WTC11 (cell line): Measurements from ENCODE around the gene STK16.

Experiments used
- ETV6 ChIP-seq: sonication (generic); formaldehyde crosslinking; IDR thresholded peaks from 2 replicates; pipeline ENCODE4 v1.8.1; 2022; ENCODE audit warnings: mild to moderate bottlenecking, missing genetic modification reagents
- IRF2 ChIP-seq: sonication (generic); formaldehyde crosslinking; IDR thresholded peaks from 2 replicates; pipeline ENCODE4 v1.8.0; 2022; ENCODE audit warnings: low read depth, missing genetic modification reagents, borderline replicate concordance
- NFYB ChIP-seq: sonication (generic); formaldehyde crosslinking; conservative IDR thresholded peaks from 2 replicates; pipeline ENCODE4 v1.8.0; 2022; ENCODE audit warnings: low read depth, missing genetic modification reagents
- SP1 ChIP-seq: sonication (generic); formaldehyde crosslinking; conservative IDR thresholded peaks from 2 replicates; pipeline ENCODE4 v1.8.1; 2022; ENCODE audit warnings: missing genetic modification reagents
- TF ChIP-seq, protein P1 (sequence below): fragments of 250-450 bp; sonication (Bioruptor Pico); IDR thresholded peaks from 2 replicates; pipeline ENCODE4 v1.9.0; 2021; ENCODE audit warnings: mild to moderate bottlenecking, borderline replicate concordance
- TF ChIP-seq, protein P2 (sequence below): fragments of 200-600 bp; IDR thresholded peaks from 2 replicates; pipeline ENCODE4 v1.8.0; 2022; ENCODE audit warnings: antibody characterized with exemption
- TF ChIP-seq, protein P3 (sequence below): sonication (generic); formaldehyde crosslinking; IDR thresholded peaks from 2 replicates; pipeline ENCODE4 v1.8.0; 2023; ENCODE audit warnings: mild to moderate bottlenecking, missing genetic modification reagents

DNA sequence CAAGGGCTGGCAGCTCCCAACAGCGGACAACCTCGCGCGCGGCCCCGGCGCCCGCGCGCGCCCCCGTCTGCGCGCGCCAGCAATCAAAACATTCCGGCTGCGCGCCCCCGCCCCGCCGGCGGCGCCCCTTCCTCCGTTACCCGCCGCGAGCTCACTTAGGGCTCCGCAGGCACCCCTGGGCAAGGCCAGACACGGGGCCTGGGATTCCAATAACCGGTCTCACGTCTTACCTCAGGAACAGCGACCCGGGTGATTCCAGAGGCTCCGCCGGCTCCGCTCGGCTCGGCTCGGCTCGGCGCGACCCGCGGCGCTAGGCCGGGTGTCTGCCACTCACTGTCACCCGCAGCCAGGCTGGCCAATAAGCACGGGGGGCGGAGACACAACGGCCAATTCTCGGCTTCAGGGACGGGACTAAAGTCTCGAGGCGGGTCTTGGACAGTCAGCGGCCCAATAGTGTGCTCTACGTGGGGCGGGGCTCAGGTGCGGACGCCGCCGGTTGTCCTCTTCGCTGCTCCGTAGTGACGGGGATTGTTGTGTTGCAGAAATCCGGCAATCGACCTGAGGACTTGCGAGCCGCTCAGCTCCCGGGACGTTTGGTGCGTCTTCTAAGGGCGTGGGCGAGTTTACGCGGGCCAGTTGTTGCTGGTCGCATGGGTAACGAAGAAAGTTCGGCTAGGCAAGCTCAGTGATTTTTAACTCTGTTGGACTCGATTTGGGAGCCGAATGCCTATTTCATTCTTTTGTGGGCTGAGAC lies 15.8 kb upstream of the STK16 start, which contains the start of the genes ANKZF1 and ATG9A:
- TF ChIP-seq, protein P1, sequence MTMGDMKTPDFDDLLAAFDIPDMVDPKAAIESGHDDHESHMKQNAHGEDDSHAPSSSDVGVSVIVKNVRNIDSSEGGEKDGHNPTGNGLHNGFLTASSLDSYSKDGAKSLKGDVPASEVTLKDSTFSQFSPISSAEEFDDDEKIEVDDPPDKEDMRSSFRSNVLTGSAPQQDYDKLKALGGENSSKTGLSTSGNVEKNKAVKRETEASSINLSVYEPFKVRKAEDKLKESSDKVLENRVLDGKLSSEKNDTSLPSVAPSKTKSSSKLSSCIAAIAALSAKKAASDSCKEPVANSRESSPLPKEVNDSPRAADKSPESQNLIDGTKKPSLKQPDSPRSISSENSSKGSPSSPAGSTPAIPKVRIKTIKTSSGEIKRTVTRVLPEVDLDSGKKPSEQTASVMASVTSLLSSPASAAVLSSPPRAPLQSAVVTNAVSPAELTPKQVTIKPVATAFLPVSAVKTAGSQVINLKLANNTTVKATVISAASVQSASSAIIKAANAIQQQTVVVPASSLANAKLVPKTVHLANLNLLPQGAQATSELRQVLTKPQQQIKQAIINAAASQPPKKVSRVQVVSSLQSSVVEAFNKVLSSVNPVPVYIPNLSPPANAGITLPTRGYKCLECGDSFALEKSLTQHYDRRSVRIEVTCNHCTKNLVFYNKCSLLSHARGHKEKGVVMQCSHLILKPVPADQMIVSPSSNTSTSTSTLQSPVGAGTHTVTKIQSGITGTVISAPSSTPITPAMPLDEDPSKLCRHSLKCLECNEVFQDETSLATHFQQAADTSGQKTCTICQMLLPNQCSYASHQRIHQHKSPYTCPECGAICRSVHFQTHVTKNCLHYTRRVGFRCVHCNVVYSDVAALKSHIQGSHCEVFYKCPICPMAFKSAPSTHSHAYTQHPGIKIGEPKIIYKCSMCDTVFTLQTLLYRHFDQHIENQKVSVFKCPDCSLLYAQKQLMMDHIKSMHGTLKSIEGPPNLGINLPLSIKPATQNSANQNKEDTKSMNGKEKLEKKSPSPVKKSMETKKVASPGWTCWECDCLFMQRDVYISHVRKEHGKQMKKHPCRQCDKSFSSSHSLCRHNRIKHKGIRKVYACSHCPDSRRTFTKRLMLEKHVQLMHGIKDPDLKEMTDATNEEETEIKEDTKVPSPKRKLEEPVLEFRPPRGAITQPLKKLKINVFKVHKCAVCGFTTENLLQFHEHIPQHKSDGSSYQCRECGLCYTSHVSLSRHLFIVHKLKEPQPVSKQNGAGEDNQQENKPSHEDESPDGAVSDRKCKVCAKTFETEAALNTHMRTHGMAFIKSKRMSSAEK (CRISPR knock-in tag) = no peak
- TF ChIP-seq SP1 (CRISPR knock-in tag) = peak; percentile 94
- TF ChIP-seq, protein P2, sequence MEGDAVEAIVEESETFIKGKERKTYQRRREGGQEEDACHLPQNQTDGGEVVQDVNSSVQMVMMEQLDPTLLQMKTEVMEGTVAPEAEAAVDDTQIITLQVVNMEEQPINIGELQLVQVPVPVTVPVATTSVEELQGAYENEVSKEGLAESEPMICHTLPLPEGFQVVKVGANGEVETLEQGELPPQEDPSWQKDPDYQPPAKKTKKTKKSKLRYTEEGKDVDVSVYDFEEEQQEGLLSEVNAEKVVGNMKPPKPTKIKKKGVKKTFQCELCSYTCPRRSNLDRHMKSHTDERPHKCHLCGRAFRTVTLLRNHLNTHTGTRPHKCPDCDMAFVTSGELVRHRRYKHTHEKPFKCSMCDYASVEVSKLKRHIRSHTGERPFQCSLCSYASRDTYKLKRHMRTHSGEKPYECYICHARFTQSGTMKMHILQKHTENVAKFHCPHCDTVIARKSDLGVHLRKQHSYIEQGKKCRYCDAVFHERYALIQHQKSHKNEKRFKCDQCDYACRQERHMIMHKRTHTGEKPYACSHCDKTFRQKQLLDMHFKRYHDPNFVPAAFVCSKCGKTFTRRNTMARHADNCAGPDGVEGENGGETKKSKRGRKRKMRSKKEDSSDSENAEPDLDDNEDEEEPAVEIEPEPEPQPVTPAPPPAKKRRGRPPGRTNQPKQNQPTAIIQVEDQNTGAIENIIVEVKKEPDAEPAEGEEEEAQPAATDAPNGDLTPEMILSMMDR = no peak
- no peak for TF ChIP-seq IRF2 (CRISPR knock-in tag)
- TF ChIP-seq NFYB = peak; percentile 98
- no peak for TF ChIP-seq ETV6 (CRISPR knock-in tag)
- TF ChIP-seq, protein P3, sequence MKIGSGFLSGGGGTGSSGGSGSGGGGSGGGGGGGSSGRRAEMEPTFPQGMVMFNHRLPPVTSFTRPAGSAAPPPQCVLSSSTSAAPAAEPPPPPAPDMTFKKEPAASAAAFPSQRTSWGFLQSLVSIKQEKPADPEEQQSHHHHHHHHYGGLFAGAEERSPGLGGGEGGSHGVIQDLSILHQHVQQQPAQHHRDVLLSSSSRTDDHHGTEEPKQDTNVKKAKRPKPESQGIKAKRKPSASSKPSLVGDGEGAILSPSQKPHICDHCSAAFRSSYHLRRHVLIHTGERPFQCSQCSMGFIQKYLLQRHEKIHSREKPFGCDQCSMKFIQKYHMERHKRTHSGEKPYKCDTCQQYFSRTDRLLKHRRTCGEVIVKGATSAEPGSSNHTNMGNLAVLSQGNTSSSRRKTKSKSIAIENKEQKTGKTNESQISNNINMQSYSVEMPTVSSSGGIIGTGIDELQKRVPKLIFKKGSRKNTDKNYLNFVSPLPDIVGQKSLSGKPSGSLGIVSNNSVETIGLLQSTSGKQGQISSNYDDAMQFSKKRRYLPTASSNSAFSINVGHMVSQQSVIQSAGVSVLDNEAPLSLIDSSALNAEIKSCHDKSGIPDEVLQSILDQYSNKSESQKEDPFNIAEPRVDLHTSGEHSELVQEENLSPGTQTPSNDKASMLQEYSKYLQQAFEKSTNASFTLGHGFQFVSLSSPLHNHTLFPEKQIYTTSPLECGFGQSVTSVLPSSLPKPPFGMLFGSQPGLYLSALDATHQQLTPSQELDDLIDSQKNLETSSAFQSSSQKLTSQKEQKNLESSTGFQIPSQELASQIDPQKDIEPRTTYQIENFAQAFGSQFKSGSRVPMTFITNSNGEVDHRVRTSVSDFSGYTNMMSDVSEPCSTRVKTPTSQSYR (CRISPR knock-in tag) = no peak
